Measurements from ENCODE around the gene HMCN1. TPM values are rescaled to one million over a fixed set of nuclear protein-coding genes. Genes with fewer than 3 reads are reported as not detected.
A peak's percentile ranks its signal among the peaks of the same experiment; 100 is the strongest.

Gene HMCN1
- polyA plus RNA-seq, 1 of the 3 experiments (the other 2 are of a cell fraction): 59.5 TPM

- Histone ChIP-seq H3K4me1 (ENCODE audit: control insufficient read depth in 1 of 2, insufficient read depth in 2 of 2, low read depth in 1 of 2, low read length in 1 of 2) (peaks cover 0 to 4% of the 10 kb centered on the region in 2 experiments; a peak in 1 of 4 replicates), H3K27ac (ENCODE audit: low read depth in 2 of 2, low read length in 1 of 2) (no peak overlapping the region), H3K79me2 (ENCODE audit: insufficient read depth) (no peaks in the 10 kb centered on the region), H3K4me3 (ENCODE audit: low read depth in 2 of 2, low read length in 1 of 2) (no peak overlapping the region), H3K9me3 (no peaks in the 10 kb centered on the region), H3K36me3 (replicated peaks in 1 of 2; ENCODE audit: control insufficient read depth in 1 of 2, insufficient read depth in 2 of 2, low read length in 1 of 2) (no peaks in the 10 kb centered on the region), H3K4me2 (no peak overlapping the region), H3K27me3 (ENCODE audit: insufficient read depth) (no peaks in the 10 kb centered on the region; the same call in 1 of the 2 replicates), H3K9ac (no peak overlapping the region), H2AFZ (ENCODE audit: low read depth) (no peak overlapping the region), H4K20me1 (ENCODE audit: insufficient read depth) (no peaks in the 10 kb centered on the region), H3K9me2 (no peaks in the 10 kb centered on the region), H3F3A (replicated peaks; ENCODE audit: insufficient read depth) (no peaks in the 10 kb centered on the region)
- ChIA-PET CTCF (interaction anchor here (0.7 kb wide), 2 partner anchors 8 to 101 kb away, joined by 3 read pairs; no protein-coding TSS in a partner anchor), POLR2A (no interaction called here)
- 28% methylated on average over 3 of the region's 3 CpGs for WGBS (ENCODE audit: low lambda C conversion rate)
- DNase-seq: no peak
- no peak for TF ChIP-seq SMC3 (IDR thresholded peaks at IDR 0.05; ENCODE audit: low read depth, low read length)
- TF ChIP-seq FOSL2 (IDR thresholded peaks at IDR 0.05; ENCODE audit: borderline replicate concordance, low read depth): no peak
- TF ChIP-seq CTCF (IDR thresholded peaks at IDR 0.05): peak; percentile 12; the same call in 1 of the 2 replicates
Observed at GRCh38 chr1:185821612-185822385, 87.6 kb downstream of the HMCN1 start.

GRCh38 chr1:185823467-185823866 lies 89.3 kb downstream of the HMCN1 start:
- Histone ChIP-seq H3K4me1 (ENCODE audit: control insufficient read depth in 1 of 2, insufficient read depth in 2 of 2, low read depth in 1 of 2, low read length in 1 of 2) (peaks cover 0 to 4% of the 10 kb centered on the region in 2 experiments; a peak in 1 of 4 replicates), H3K4me2 (no peak overlapping the region), H2AFZ (ENCODE audit: low read depth) (no peak overlapping the region), H3K4me3 (ENCODE audit: low read depth in 2 of 2, low read length in 1 of 2) (no peak overlapping the region), H3K27me3 (ENCODE audit: insufficient read depth) (no peaks in the 10 kb centered on the region; the same call in 1 of the 2 replicates), H3K9me2 (no peaks in the 10 kb centered on the region), H3F3A (replicated peaks; ENCODE audit: insufficient read depth) (no peaks in the 10 kb centered on the region), H3K36me3 (replicated peaks in 1 of 2; ENCODE audit: control insufficient read depth in 1 of 2, insufficient read depth in 2 of 2, low read length in 1 of 2) (no peaks in the 10 kb centered on the region), H3K27ac (ENCODE audit: low read depth in 2 of 2, low read length in 1 of 2) (peak overlapping the region; percentile 13 to 79; a peak in 3 of 4 replicates), H4K20me1 (ENCODE audit: insufficient read depth) (no peaks in the 10 kb centered on the region), H3K9me3 (no peaks in the 10 kb centered on the region), H3K79me2 (ENCODE audit: insufficient read depth) (no peaks in the 10 kb centered on the region), H3K9ac (no peak overlapping the region)
- POLR2A ChIA-PET: no interaction called here
- DNase-seq: no peak
- 12% methylated on average over 2 of the region's 2 CpGs for whole genome bisulfite sequencing (ENCODE audit: low lambda C conversion rate)
- CTCF ChIA-PET: interaction anchor here (1.4 kb wide), 1 partner anchor 389 kb away, joined by 4 read pairs; no protein-coding TSS in a partner anchor
- TF ChIP-seq RAD21 (IDR thresholded peaks at IDR 0.05; ENCODE audit: low read length) (no peak), FOXJ3 (CRISPR knock-in tag; IDR thresholded peaks at IDR 0.05) (no peak), REST (IDR thresholded peaks at IDR 0.05; ENCODE audit: low read depth, low read length) (no peak), MEF2A (IDR thresholded peaks at IDR 0.05; ENCODE audit: borderline replicate concordance, low read depth) (no peak), TCF12 (IDR thresholded peaks at IDR 0.05) (no peak), EZH2phosphoT487 (IDR thresholded peaks at IDR 0.05; ENCODE audit: borderline replicate concordance, low read depth) (no peak), NFIC (IDR thresholded peaks at IDR 0.05; ENCODE audit: borderline replicate concordance) (no peak), PBX3 (IDR thresholded peaks at IDR 0.05) (no peak), USF2 (IDR thresholded peaks at IDR 0.05; ENCODE audit: borderline replicate concordance, low read depth, low read length) (no peak), CHD2 (IDR thresholded peaks at IDR 0.05; ENCODE audit: low read length, partially characterized antibody) (no peak), TAF1 (IDR thresholded peaks at IDR 0.05; ENCODE audit: borderline replicate concordance, low read depth, low read length) (no peak), SMC3 (IDR thresholded peaks at IDR 0.05; ENCODE audit: low read depth, low read length) (no peak), POLR2AphosphoS5 (IDR thresholded peaks at IDR 0.05; ENCODE audit: low read depth, low read length) (no peak), USF1 (IDR thresholded peaks at IDR 0.05; ENCODE audit: borderline replicate concordance, low read depth) (no peak), SIN3A (IDR thresholded peaks at IDR 0.05; ENCODE audit: borderline replicate concordance, low read depth, low read length) (no peak), YY1 (IDR thresholded peaks at IDR 0.05; ENCODE audit: low read depth) (no peak), ELF1 (IDR thresholded peaks at IDR 0.05) (no peak)
